EL (cell line): ENCODE results near the gene LDHAL6B.

ENCODE experiments used
- DNase-seq: peaks from one replicate; pipeline ENCODE4 v3.0.0-alpha.2; 2016

LDHAL6B gene

GRCh38 chr15:59221511-59222505 is 15.2 kb downstream of the LDHAL6B start:
- peak; percentile 90 for DNase-seq

GRCh38 chr15:59222906-59223550 is 16.4 kb downstream of the LDHAL6B start:
- no peak for DNase-seq

DNA sequence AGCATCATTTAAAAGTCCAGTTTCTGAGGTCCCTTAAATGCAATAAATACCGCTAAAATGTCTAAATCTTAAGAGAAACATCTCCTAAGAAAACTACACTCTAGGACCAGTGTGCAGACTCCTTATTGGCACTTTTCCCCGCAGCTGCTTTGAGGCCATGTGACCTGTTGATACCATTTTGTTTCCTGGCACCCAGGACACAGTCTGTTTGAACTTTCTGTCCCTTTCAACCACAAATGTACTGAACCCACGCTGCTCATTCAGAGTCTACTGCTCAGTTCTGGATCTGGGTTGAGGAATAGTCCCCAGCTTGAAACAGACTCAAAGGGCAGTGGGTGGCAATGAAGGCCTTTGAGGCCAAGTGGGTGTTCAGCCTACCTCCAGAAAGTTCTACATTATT is 17.1 kb downstream of the LDHAL6B start:
- no peak for DNase-seq

DNA sequence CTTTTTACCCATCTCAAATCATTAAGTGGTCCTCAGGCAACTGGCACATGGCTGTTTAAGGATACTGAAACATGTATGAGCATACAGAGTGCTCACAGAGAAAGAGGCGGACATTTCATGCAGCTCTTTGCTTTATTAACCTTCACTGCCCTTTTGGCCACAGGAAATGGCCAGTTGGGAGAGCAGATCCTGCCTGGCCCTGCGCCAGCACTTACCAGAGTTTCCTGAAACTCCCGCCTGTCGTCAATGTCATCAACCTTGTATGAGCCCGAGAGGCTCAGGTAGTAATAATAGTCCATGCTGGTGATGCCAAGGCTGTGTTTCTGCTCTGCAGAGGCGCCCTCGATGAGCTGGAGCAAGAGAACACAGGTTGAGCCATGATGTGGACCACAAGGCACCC is 17.8 kb downstream of the LDHAL6B start:
- no peak for DNase-seq

- no peak for DNase-seq
These were observed 20.4 kb downstream of the LDHAL6B start for GRCh38 chr15:59227021-59227420.

- DNase-seq: no peak
These were observed 22.4 kb downstream of the LDHAL6B start for GRCh38 chr15:59229015-59229414.

- DNase-seq: no peak
These were observed 22.8 kb downstream of the LDHAL6B start for GRCh38 chr15:59229453-59229852.

GRCh38 chr15:59230531-59231055 is 23.9 kb downstream of the LDHAL6B start:
- DNase-seq: no peak

GRCh38 chr15:59232476-59232875 is 25.8 kb downstream of the LDHAL6B start:
- DNase-seq: peak; percentile 83

DNA sequence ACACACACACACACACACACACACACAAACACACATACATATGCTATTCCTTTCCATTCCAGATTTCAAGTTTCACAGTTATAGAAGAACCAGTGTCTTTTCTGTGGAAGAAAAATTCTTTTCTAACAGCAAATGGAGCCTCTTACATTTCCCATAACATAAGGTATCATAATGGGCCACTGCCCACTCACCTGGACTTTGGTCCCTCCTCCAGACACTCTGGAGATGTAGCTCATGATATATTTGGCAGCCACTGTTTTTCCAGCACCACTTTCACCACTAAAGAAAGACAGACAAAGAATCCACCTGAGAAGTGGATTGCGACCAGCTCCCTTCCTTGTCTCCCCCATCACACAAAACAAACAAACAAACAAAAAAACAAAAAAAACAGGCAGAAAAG is 29.8 kb downstream of the LDHAL6B start:
- no peak for DNase-seq

GRCh38 chr15:59237119-59237855 is 30.6 kb downstream of the LDHAL6B start:
- DNase-seq: no peak

DNA sequence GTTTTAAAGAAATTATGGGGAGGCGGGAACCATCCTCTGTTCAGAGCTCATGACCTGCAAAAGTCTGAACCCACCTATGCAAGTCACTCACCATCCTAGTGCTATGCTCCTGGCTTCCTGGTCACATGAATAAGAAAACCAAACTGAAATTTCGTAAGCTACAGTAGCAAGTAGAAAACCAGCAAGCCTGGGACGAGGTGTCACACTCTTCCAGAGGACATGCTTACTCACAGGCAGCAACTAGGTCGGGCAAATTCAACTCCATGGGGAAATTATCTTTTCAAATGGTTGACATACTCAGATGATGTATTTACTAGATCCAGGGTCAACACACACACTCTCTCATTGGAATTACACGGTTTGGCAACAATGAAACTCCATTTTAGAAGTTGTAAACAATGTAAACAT is 31.3 kb downstream of the LDHAL6B start:
- DNase-seq: no peak

DNA sequence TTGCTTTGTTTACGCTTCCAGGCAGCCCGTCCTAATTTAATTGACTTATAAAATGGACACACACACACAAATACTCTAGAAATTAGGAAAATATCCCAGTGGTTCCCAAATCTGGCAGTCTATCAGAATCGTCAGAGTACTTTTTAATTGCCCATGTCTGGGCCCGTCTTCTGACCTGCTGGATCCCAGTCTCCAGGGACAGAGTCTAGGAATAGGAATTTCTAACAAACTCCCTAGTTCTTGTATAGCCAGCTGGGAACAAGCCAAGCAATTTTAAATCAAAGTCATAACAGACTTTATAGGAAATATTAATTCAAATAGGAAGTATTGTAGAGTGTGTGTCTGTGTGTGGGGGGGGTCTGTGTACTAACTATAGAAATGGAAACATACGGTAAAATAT is 33.4 kb downstream of the LDHAL6B start:
- no peak for DNase-seq

DNA sequence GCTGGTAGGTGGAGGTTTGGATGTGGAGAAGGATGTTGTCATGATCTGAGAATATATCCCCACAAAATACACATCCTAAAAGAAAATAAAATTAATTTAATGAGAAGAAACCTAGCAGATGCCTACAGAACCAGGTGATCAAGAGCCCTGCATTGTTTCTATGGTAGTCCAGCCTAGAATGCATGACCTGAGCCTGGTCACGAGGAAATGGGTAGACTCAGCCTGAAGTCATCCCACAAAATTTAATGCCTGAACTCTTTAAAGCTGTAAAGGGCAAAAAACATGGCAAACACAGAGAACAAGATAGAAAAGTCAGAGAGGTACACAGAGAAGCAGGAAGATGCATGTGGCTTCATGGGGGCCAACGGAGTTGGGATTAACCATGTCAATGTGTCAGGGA is 36.0 kb downstream of the LDHAL6B start:
- DNase-seq: no peak

GRCh38 chr15:59243622-59244021 is 37.0 kb downstream of the LDHAL6B start:
- DNase-seq: no peak

DNA sequence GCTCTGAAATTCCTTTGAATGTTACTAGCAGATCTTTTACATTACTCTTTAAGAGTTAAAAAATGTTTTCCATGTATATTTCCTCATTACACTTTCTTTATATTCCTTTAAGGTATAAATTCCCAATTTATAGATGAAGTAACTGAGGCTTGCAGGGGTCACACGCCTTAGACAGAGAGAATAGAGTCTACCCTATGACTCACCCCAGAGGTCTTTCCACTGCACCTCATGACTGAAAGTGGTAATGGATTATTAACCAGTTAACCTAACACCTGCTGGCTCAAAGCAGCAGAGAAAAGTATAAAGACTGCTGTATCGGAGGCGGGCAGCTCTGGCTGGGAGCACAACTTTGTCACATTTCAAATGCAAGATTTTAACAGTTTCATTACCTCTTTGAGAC is 37.7 kb downstream of the LDHAL6B start:
- no peak for DNase-seq

DNA sequence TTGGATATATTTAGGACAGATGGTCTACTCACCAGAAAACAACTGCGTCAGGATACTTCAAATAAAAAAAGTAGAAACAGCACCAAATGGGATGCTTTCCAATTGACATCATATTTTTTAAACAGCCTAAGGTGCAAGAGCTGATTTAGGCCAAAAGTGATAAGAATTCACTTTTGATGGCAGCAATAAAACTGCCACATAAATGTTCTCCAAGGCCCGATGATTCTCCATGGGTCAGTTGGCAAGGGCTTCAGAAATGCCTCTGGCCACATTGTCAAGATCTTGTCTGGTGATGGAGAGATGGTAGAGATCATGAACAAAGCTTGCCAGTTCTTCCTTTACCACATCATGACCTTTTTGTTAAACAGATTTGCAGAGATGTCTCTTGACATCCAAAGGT is 38.9 kb downstream of the LDHAL6B start:
- DNase-seq: peak; percentile 49

GRCh38 chr15:59247364-59247763 is 40.7 kb downstream of the LDHAL6B start:
- peak; percentile 71 for DNase-seq

DNA sequence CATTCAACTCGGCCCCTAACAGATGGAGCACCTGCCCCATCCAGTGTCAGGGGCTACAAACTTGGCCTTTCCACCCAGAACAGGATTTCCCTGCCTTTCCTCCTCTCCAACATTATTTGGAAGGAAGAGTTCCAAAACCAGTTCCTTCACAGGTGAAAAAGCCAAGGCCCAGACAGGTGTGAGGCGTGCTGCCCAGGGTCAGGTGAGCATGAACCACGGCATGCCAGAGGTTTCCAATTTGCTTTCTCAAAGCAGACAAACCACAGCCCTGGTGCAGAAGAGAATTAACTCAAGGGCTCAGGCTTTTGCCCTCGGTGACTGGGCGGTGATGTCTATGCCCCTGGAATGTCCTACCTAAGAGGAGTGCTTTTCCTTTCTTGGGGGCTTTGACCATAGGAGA is 43.2 kb downstream of the LDHAL6B start:
- DNase-seq: no peak

DNA sequence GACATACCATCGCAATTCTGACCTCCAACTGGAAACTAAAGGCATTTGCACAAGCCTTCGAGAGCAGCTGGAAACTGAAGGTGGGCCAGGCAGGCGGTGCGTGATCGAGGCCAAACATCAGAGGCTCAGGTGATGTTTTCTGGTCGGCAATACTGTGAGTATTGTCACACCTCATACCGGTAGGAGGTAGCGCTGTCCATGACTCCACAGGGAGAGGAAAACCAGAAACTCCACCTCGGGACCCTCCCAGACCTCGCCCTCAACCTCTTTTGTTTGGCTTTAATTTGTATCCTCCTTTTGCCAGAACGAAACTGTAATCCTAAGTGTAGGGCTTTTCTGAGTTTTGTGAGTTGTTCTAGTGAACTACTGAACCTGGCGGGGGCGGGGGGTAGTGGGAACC is 43.6 kb downstream of the LDHAL6B start:
- no peak for DNase-seq

DNA sequence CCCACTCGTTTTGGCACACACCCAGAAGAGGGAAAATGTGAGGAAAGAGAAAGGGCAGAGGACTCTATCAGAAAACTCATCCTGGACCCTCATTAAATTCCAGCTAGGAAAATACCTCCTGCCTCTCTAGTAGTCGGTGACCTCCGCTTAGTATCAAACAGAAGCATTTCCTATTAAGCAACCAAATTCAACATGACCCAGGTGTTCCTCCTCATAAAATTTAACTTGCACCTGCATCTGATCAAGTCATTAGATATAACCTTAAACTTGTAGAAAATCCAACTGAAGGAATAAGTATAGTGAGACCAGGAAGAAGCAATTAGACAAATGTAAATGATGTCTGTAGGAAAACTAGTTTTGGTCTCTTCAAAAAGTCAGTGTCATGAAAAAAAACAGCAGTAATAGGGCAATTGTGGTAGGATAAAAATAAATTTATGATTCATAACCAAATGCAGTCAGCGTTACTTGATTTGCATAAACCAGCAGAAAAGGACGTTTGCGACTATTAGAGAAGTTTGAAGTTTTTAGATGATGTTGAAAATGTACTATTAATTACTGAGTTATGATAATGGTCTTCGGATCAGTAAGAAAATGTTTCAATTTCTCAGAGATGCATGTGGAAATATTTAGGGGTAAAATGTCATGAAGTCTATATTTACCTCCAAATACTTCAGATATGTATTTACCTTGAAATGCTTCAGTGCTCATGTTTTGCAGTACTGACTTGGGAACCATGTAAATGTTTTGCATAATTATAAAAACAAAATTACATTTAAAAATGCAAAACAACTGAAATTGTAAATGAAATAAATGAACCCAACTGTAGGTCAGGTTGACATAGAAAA is 44.6 kb downstream of the LDHAL6B start:
- DNase-seq: no peak

GRCh38 chr15:59252137-59252536 is 45.5 kb downstream of the LDHAL6B start:
- DNase-seq: no peak
